Activated CD4-positive, CD25-positive, alpha-beta regulatory T cell treated with anti-CD3 and anti-CD28 coated beads, Interleukin-2, amount 50 U/mL, for 72 hours (primary cell): ENCODE results near the gene OR10K1.
A peak's percentile ranks its signal among the peaks of the same experiment; 100 is the strongest.
"Not testable (repeated sequence)": the region's sequence is repeated elsewhere in the genome, so short reads cannot be mapped to it uniquely, and the experiment has no call there.

Experiments
- DNase-seq: peaks from one replicate; pipeline ENCODE4 v3.0.0; 2021

Gene OR10K1

GRCh38 chr1:158461534-158461933, at the start of gene OR10K1:
OR10K1 (plus strand) TSS chr1:158461834; CDS start chr1:158465562, 3,728 bp downstream.
- DNase-seq = no peak

GRCh38 chr1:158414651-158415345, 46.8 kb upstream of the OR10K1 start:
- DNase-seq = no peak

GRCh38 chr1:158417586-158417985, 44.0 kb upstream of the OR10K1 start:
- no peak for DNase-seq

- DNase-seq = no peak
Measured at GRCh38 chr1:158422212-158422611, 39.4 kb upstream of the OR10K1 start.

GRCh38 chr1:158425027-158425426, 36.6 kb upstream of the OR10K1 start:
- DNase-seq = no peak

- DNase-seq = no peak
Measured at GRCh38 chr1:158426137-158426536, 35.5 kb upstream of the OR10K1 start, which contains the start of gene OR10K2. OR10K2 (minus strand) TSS chr1:158426237; CDS start chr1:158420866, 5,371 bp downstream.

- DNase-seq = not testable (repeated sequence)
Measured at GRCh38 chr1:158430163-158430562, 31.5 kb upstream of the OR10K1 start.

GRCh38 chr1:158434741-158435140, 26.9 kb upstream of the OR10K1 start:
- no peak for DNase-seq

GRCh38 chr1:158445376-158445775, 16.3 kb upstream of the OR10K1 start:
- no peak for DNase-seq

GRCh38 chr1:158454537-158454936, 7.1 kb upstream of the OR10K1 start:
- no peak for DNase-seq

- DNase-seq = no peak
Measured at GRCh38 chr1:158457246-158457645, 4.4 kb upstream of the OR10K1 start.

GRCh38 chr1:158458263-158458662, 3.4 kb upstream of the OR10K1 start:
- no peak for DNase-seq

- DNase-seq = no peak
Measured at GRCh38 chr1:158471920-158472319, 10.3 kb downstream of the OR10K1 start, which contains the start of gene OR10R2. OR10R2 (plus strand) TSS chr1:158472220; CDS start chr1:158472326, 106 bp downstream.

- no peak for DNase-seq
Measured at GRCh38 chr1:158485455-158485854, 23.8 kb downstream of the OR10K1 start.

- no peak for DNase-seq
Measured at GRCh38 chr1:158491316-158491715, 29.7 kb downstream of the OR10K1 start.

- no peak for DNase-seq
Measured at GRCh38 chr1:158493054-158493453, 31.4 kb downstream of the OR10K1 start.

- no peak for DNase-seq
Measured at GRCh38 chr1:158494796-158495195, 33.2 kb downstream of the OR10K1 start.

- no peak for DNase-seq
Measured at GRCh38 chr1:158496374-158496773, 34.7 kb downstream of the OR10K1 start.

- DNase-seq = peak; percentile 36
Measured at GRCh38 chr1:158506369-158506987, 44.8 kb downstream of the OR10K1 start.

GRCh38 chr1:158507511-158507910, 45.9 kb downstream of the OR10K1 start:
- DNase-seq = no peak

GRCh38 chr1:158509471-158510156, 48.0 kb downstream of the OR10K1 start:
- DNase-seq = no peak

GRCh38 chr1:158516966-158517365, 55.3 kb downstream of the OR10K1 start:
- DNase-seq = no peak
